T47D (cell line): ENCODE measurements around the gene IP6K3.

Source experiments
- DNase-seq, 2 experiments: peaks; one replicate each; pipeline versions ENCODE4 v3.0.0 to v3.0.0-alpha.2; 2011 to 2012; ENCODE audit warnings: low read depth in 1 of 2, low spot score in 1 of 2
- JUND ChIP-seq: IDR thresholded peaks from 2 replicates; pipeline ENCODE4 v1.6.1; 2012; ENCODE audit warnings: low read depth
- in situ Hi-C: cut with HindIII; loops from 2 replicates; pipeline ENCODE4 v1.10.0; 2016; ENCODE audit warnings: low sequenced_read_pairs, low pct_unique_long_range_greater_than_20kb

The IP6K3 gene

DNA sequence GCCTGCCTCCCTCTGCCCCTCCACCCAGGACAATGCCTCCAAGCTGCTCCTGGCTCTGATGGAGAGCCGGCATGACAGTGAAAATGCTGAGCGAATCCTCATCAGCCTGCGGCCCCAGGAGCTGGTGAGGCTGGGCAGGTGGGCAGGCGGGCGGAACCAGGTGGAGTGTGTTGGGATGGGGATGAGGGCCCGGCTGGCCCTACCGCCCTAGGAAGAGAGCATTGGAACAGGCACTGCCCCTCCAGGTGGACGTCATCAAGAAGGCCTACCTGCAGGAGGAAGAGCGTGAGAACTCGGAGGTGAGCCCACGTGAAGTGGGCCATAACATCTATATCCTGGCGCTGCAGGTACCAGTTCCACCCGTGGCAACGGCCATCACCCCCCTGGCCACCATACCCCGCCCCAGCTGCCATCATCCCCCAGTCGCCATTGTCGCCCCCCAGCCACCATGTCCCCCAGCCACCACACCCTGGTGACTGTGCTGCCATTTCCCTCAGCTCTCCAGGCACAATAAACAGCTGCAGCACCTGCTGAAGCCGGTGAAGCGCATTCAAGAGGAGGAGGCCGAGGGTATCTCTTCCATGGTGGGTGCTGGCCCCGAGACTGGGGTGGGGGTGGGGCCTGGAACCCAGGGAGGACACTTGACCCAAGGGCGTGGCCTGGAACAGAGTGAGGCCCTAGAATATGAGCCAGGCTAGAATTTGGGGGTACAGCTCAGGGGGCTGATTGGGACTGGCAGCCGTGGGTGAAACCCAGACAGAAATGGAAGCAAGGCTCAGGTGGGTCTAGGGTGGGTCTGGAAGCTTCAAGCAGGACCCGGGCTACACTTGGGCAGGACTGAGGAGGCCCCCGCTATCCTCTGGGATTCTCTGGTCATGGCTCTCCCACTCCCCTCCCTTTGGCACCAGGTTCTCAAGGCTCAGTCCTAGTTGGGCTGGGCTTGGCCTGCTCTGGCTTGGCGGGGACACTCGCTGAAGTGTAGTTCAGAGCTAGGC lies 59.4 kb downstream of the IP6K3 start:
- in situ Hi-C loops: no loop called here
- DNase-seq: no peak
- no peak for TF ChIP-seq JUND

DNA sequence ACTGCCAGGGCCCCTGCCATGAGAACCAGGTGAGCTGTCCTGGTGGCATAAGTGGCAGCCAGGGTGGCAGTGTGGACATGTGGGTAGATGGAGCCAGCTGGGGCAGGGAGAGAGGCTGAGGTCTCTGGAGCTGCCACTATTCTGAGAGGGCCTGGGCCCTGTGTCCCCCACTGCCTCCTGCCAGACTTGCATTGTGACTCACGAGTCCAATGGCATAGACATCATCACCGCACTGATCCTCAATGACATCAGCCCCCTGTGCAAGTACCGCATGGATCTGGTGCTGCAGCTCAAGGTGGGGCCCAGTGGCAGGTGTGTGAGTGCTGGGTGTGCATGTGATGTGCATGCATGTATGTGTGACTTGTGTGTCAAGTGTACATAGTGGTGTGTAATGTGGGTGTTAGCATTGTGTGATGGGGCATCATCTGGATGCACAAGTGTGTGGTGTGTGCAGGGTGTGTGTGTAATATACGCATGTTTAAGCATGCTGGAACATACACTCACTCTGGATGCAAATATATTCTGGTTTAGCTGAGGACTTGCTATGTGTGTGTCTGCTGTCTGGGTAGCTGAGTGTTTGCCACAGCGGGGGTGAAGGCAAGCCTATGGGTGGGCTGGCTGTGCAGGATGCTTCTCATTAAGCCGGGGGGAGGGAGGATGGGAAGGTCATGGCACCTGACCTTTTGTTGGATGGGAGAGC lies 60.3 kb downstream of the IP6K3 start:
- in situ Hi-C loops: no loop called here
- no peak for TF ChIP-seq JUND
- DNase-seq: no peak

GRCh38 chr6:33685411-33686224 lies 61.1 kb downstream of the IP6K3 start:
- TF ChIP-seq JUND: no peak
- no peak for DNase-seq
- in situ Hi-C loops: no loop called here

- no peak for TF ChIP-seq JUND
- in situ Hi-C loops: no loop called here
- no peak for DNase-seq
Measured at GRCh38 chr6:33684983-33685382, 61.7 kb downstream of the IP6K3 start.

GRCh38 chr6:33684428-33684896 lies 62.2 kb downstream of the IP6K3 start:
- no peak for TF ChIP-seq JUND
- in situ Hi-C loops: no loop called here
- DNase-seq: no peak

GRCh38 chr6:33683576-33684427 lies 62.9 kb downstream of the IP6K3 start:
- no peak for DNase-seq
- no peak for TF ChIP-seq JUND
- in situ Hi-C loops: no loop called here

DNA sequence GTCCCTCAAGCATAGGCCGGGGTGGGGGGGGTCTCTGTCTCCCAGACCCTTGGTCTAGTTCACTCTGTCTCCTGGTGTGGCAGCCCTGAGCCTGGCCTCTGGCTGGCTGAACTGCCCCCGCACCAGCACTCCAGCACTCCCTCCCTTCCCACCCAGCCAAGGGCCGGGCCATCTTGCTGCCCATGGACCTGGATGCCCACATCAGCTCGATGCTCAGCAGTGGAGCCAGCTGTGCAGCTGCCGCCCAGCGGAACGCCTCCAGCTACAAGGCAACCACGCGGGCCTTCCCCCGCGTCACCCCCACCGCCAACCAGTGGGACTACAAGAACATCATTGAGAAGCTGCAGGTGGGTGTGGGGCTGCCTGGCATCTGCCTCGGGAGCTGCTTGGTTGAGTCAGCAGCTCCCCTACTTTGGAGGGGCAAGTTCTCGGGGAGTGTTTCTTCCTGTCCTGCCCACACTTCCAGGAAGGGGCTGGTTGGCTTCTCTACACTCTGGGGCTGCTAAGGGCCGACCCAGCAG lies 63.6 kb downstream of the IP6K3 start:
- no peak for DNase-seq
- in situ Hi-C loops: no loop called here
- no peak for TF ChIP-seq JUND

- no peak for TF ChIP-seq JUND
- in situ Hi-C loops: no loop called here
- no peak for DNase-seq
Measured at GRCh38 chr6:33682341-33682740, 64.4 kb downstream of the IP6K3 start.

- in situ Hi-C loops: no loop called here
- no peak for TF ChIP-seq JUND
- DNase-seq: no peak
Measured at GRCh38 chr6:33679761-33680160, 66.9 kb downstream of the IP6K3 start.

GRCh38 chr6:33678932-33679490 lies 67.7 kb downstream of the IP6K3 start:
- no peak for DNase-seq
- TF ChIP-seq JUND: no peak
- in situ Hi-C loops: no loop called here
